Urinary bladder (tissue), 4 donors: Measurements from ENCODE around the gene SOAT2. TPM values are rescaled to one million over a fixed set of nuclear protein-coding genes. Genes with fewer than 3 reads are reported as not detected.
"Not testable (repeated sequence)": the region's sequence is repeated elsewhere in the genome, so short reads cannot be mapped to it uniquely, and the experiment has no call there.

ENCODE experiments used
- DNase-seq: peaks from one replicate; pipeline ENCODE4 v3.0.0-alpha.2; 2015; ENCODE audit errors: extremely low spot score
- H3K27ac ChIP-seq: one replicate; pipeline ENCODE4 v1.5.1; 2013; ENCODE audit warnings: low read depth, mild to moderate bottlenecking, moderate library complexity
- H3K36me3 ChIP-seq: one replicate; pipeline ENCODE4 v1.6.1; 2013; ENCODE audit warnings: mild to moderate bottlenecking, moderate library complexity; ENCODE audit not compliant: insufficient read depth
- H3K4me1 ChIP-seq: one replicate; pipeline ENCODE4 v1.6.1; 2013; ENCODE audit warnings: mild to moderate bottlenecking, moderate library complexity; ENCODE audit not compliant: insufficient read depth
- H3K4me3 ChIP-seq: one replicate; pipeline ENCODE4 v1.5.1; 2013; ENCODE audit warnings: low read depth, low read length
- WGBS: extraction: QIAGEN DNeasy Blood & Tissue Kit; methylation state at CpG from one replicate; pipeline ENCODE4 v1.1.7; 2013; 5-methylcytosine and 5-hydroxymethylcytosine counted together
- polyA plus RNA-seq: library from polyadenylated mRNA; stranded (reverse); fragments of 200-250 nt; gene quantifications from one replicate; pipeline ENCODE4 v1.2.3, GENCODE V29; 2013
- total RNA-seq: library from RNA; depleted of rRNA; stranded (reverse); fragments of >200 nt; gene quantifications from one replicate; pipeline ENCODE4 v1.2.3, GENCODE V29; 2014
- donor health status: healthy with polysubstance abuse.
- donor health status: healthy.

SOAT2 gene
- total and polyA plus RNA-seq, 2 donors, result 0.30 TPM; not detected in 1

- DNase-seq, result no peak
- Histone ChIP-seq H3K4me1 (no peaks in the 10 kb centered on the region), H3K4me3 (no peak overlapping the region), H3K27ac (no peak overlapping the region), H3K36me3 (no peaks in the 10 kb centered on the region)
- WGBS, result 91% methylated on average over 5 of the region's 5 CpGs
Observed at GRCh38 chr12:53147181-53147580, 43.9 kb downstream of the SOAT2 start.

DNA sequence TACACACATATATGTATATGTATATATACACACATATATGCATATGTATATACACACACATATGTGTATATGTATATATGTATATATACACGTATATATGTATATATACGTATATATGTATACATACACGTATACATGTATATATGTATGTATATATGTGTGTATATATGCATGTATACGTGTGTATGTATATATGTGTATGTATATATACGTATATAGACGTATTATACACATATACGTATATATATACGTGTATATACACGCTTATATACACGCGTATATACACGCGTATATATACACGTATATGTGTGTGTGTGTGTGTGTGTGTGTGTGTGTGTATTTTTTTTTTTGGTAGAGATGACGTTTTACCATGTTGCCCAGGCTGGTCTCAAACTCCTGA lies 44.4 kb downstream of the SOAT2 start:
- no peak for DNase-seq
- H3K4me1 ChIP-seq, result no peaks in the 10 kb centered on the region
- no peak overlapping the region for H3K4me3 ChIP-seq
- 92% methylated on average over 15 of the region's 15 CpGs for WGBS
- no peaks in the 10 kb centered on the region for H3K36me3 ChIP-seq
- H3K27ac ChIP-seq, result no peak overlapping the region

- H3K27ac ChIP-seq, result no peak overlapping the region
- DNase-seq, result no peak
- WGBS, result 85% methylated on average over 6 of the region's 6 CpGs
- H3K4me1 ChIP-seq, result no peaks in the 10 kb centered on the region
- H3K36me3 ChIP-seq, result no peaks in the 10 kb centered on the region
- no peak overlapping the region for H3K4me3 ChIP-seq
Observed at GRCh38 chr12:53151039-53151438, 47.8 kb downstream of the SOAT2 start.

- no peak overlapping the region for H3K27ac ChIP-seq
- no peaks in the 10 kb centered on the region for H3K36me3 ChIP-seq
- no peaks in the 10 kb centered on the region for H3K4me1 ChIP-seq
- no peak for DNase-seq
- no peak overlapping the region for H3K4me3 ChIP-seq
Observed at GRCh38 chr12:53152390-53152789, 49.1 kb downstream of the SOAT2 start.

GRCh38 chr12:53159195-53159839 lies 56.0 kb downstream of the SOAT2 start:
- no peak overlapping the region for H3K27ac ChIP-seq
- no peaks in the 10 kb centered on the region for H3K4me1 ChIP-seq
- no peaks in the 10 kb centered on the region for H3K36me3 ChIP-seq
- 11% methylated on average over 14 of the region's 14 CpGs for WGBS
- DNase-seq, result no peak
- no peak overlapping the region for H3K4me3 ChIP-seq

DNA sequence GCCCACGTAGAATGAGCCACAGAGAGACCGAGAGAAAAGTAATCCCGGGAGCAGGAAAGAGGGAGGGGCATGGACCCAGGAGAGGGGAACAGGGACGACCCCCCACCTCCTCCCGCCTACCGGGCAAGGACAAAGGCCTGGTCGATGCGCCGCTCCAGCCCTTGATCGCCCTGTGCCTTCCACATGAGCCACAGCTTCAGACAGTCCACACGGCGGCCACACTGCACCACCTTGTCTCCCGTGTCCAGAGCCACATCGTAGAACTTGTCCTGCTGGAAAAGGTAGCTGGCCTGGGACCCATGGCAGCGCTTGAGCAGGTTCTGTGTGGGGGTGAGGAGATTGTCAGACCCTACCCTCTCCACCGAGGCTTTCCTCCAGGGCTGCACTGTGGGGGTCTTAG lies 56.7 kb downstream of the SOAT2 start:
- Histone ChIP-seq H3K27ac (no peak overlapping the region), H3K4me1 (no peaks in the 10 kb centered on the region), H3K4me3 (no peak overlapping the region), H3K36me3 (no peaks in the 10 kb centered on the region)
- WGBS, result 85% methylated on average over 16 of the region's 16 CpGs
- DNase-seq, result no peak

DNA sequence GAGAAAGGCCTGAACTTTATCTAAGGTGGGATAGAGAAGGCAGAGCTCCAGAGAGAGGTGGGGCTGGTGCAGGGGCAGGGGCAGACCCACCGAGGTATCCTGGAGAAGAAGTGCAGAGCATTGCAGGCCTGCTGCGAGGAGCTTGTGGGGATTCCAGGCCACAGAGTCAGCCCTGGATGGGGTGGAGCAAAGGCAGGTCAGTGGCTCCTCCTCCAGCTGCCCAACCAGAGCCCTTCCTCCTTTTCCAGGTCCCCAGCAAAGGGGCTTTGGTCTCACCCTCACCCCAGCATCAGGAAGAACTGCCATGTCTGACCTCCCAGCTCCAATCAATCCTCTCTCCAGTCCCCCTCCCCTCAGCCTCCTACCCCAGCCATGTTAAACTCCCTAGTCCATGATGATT lies 57.4 kb downstream of the SOAT2 start:
- 83% methylated on average over 2 of the region's 2 CpGs for WGBS
- no peak for DNase-seq
- no peak overlapping the region for H3K4me3 ChIP-seq
- H3K4me1 ChIP-seq, result no peaks in the 10 kb centered on the region
- H3K27ac ChIP-seq, result no peak overlapping the region
- no peaks in the 10 kb centered on the region for H3K36me3 ChIP-seq

- H3K36me3 ChIP-seq, result no peaks in the 10 kb centered on the region
Observed at GRCh38 chr12:53161119-53161911, 58.0 kb downstream of the SOAT2 start.

DNA sequence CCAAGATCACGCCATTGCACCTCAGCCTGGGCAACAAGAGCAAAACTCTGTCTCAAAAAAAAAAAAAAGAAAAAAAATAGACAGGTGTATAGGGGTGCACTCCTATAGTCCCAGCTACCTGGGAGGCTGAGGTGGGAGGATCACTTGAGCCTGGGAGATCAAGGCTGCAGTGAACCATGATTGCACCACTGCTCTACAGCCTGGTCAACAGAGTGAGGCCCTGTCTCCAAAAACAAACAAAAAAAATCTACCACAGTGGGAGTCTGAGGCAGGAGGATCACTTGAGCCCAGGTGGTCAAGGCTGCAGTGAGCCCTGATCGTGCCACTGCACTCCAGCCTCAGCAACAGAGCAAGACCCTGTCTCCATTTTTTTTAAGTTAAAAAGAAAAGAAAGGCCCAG lies 59.7 kb downstream of the SOAT2 start:
- not testable (repeated sequence) for H3K27ac ChIP-seq, H3K4me1 ChIP-seq, H3K36me3 ChIP-seq, H3K4me3 ChIP-seq, DNase-seq
- WGBS, result 92% methylated on average over 2 of the region's 2 CpGs

More at GRCh38 chr12:53161119-53161911, 58.0 kb downstream of the SOAT2 start:
- Histone ChIP-seq H3K4me3 (no peak overlapping the region), H3K27ac (no peak overlapping the region), H3K4me1 (no peaks in the 10 kb centered on the region)
- WGBS, result 91% methylated on average over 8 of the region's 8 CpGs
- DNase-seq, result no peak

GRCh38 chr12:53166837-53167236 lies 63.6 kb downstream of the SOAT2 start:
- no peak overlapping the region for H3K27ac ChIP-seq
- H3K36me3 ChIP-seq, result peaks cover 2% of the 10 kb centered on the region
- DNase-seq, result no peak
- no peaks in the 10 kb centered on the region for H3K4me1 ChIP-seq
- no peak overlapping the region for H3K4me3 ChIP-seq

GRCh38 chr12:53169644-53170043 lies 66.4 kb downstream of the SOAT2 start:
- no peak for DNase-seq
- no peak overlapping the region for H3K27ac ChIP-seq
- H3K4me3 ChIP-seq, result no peak overlapping the region
- peaks cover 2% of the 10 kb centered on the region for H3K36me3 ChIP-seq
- no peaks in the 10 kb centered on the region for H3K4me1 ChIP-seq
- 95% methylated on average over 7 of the region's 7 CpGs for WGBS

DNA sequence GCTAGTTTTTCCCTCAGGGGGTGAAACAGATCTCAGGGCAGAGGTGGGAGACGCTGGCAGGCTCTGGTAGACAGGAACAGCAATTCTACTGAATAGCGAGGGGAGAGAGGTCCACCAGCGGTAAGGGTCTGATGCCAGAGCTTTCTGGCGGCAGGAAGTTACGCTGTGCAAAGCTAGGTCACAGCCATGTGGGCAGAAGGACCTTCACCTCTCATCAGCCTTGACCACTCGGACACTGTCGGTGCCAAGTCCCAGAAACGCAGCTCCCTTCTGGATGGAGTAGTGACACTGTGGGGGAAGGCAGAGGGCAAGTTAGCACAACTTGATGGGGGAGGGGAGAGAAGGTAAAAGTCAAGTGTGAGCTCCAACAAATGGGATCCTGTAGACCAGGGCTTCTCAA lies 66.9 kb downstream of the SOAT2 start:
- Histone ChIP-seq H3K4me3 (no peak overlapping the region), H3K27ac (no peak overlapping the region), H3K36me3 (peaks cover 2% of the 10 kb centered on the region), H3K4me1 (no peaks in the 10 kb centered on the region)
- 91% methylated on average over 8 of the region's 8 CpGs for WGBS
- DNase-seq, result no peak

DNA sequence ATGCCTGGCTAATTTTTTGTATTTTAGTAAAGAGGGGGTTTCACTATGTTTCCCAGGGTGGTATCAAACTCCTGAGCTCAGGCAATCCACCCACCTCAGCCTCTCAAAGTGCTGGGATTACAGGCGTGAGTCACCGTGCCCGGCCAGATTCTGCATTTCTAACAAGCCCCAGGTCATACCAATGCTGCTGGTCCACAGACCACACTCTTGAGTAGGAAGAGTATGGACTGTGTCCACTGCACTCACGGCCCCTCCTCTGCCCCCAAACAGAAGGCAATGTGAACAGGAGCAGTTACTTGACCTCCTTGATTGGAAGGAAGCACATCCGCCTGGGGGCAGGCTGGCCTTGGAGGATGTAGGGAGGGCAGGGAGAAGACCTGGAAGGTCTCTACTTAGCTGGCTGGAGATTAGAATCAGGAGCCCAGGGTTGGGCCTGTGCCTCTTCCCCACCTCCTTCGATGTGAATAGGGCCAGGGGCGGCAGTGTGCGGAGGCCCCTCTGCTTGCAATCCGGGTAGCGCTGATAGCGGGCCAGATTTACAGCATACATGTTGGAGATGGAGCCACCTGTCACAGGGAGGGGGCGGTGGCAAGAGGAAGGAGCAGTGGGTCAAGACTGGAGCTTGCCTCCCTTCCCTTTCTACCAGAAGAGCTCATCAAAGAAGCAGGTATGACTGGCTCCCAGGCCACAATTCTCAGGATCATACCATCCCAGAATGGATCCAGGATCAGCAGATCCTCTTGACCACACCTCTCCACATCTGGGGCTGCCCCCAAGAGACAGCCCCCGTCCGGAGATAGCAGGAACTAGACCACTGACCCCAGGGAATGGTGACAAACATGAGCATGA lies 67.8 kb downstream of the SOAT2 start:
- WGBS, result 83% methylated on average over 14 of the region's 14 CpGs
- Histone ChIP-seq H3K27ac (no peak overlapping the region), H3K4me3 (no peak overlapping the region), H3K4me1 (no peaks in the 10 kb centered on the region), H3K36me3 (peaks cover 2% of the 10 kb centered on the region)
- no peak for DNase-seq
